ENCODE results near the gene NLRP9. TPM values are rescaled to one million over a fixed set of nuclear protein-coding genes. Genes with fewer than 3 reads are reported as not detected.

NLRP9 gene
- total and polyA plus RNA-seq, 10 donors, result not detected

DNA sequence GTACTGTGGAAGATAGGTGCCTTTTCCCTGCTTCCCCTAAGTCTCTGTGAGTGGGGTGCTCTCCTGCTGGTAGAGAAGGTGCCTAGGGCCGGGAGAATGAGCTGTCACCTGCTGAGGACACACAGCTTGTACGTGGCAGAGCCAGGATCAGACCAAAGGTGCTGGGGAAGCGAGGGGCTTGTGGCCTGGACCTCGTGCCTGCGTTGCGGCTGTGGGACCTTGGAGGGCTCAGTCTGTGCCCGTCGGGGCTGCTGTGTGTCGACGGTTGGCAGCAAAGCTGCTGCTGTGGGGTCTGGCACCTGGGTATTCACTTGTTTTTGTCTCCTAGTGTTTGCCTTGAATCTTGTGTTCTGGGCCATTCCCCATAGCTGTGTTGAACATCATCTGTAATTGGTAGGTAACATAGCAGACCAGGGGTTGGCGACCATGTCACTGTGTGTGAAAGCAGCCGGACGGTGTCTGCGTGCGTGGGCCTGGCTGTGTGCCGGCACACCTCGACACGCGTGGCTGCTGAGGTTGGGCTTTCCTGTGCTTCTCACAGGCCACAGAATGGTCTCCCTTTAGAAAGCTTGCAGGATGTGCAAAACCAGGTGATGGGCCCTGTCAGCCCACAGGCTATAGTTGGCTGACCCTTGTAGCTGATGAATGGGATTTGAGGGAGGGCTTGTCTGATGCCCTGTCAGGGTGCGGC is 74.2 kb downstream of the NLRP9 start:
- H3K36me3 ChIP-seq, result peaks cover 9 to 100% (median 92%) of the 10 kb centered on the region in 6 donors
- no peak overlapping the region for H3K4me3 ChIP-seq
- TF ChIP-seq, protein P1, sequence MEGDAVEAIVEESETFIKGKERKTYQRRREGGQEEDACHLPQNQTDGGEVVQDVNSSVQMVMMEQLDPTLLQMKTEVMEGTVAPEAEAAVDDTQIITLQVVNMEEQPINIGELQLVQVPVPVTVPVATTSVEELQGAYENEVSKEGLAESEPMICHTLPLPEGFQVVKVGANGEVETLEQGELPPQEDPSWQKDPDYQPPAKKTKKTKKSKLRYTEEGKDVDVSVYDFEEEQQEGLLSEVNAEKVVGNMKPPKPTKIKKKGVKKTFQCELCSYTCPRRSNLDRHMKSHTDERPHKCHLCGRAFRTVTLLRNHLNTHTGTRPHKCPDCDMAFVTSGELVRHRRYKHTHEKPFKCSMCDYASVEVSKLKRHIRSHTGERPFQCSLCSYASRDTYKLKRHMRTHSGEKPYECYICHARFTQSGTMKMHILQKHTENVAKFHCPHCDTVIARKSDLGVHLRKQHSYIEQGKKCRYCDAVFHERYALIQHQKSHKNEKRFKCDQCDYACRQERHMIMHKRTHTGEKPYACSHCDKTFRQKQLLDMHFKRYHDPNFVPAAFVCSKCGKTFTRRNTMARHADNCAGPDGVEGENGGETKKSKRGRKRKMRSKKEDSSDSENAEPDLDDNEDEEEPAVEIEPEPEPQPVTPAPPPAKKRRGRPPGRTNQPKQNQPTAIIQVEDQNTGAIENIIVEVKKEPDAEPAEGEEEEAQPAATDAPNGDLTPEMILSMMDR (IDR thresholded peaks at IDR 0.05 in 8 of 11, conservative IDR thresholded peaks at IDR 0.05 in 3 of 11), result no peak
- TF ChIP-seq POLR2AphosphoS5 (IDR thresholded peaks at IDR 0.05) (peak in 2 of 3 donors; percentile 47 to 72), POLR2A (IDR thresholded peaks at IDR 0.05) (no peak)
- H3K27me3 ChIP-seq (replicated peaks in 1 of 7), result no peaks in the 10 kb centered on the region
- 88 to 92% (median 89%) methylated on average over 15 to 20 of the region's 20 CpGs for WGBS, 5 donors
- DNase-seq, result no peak
- intact Hi-C loops (cut with DNase I; ENCODE audit: low total_unique reads), result no loop called here
- peaks cover 3 to 85% (median 34%) of the 10 kb centered on the region in 6 donors for H3K4me1 ChIP-seq
- no peak overlapping the region for H3K27ac ChIP-seq
- no peaks in the 10 kb centered on the region for H3K9me3 ChIP-seq

DNA sequence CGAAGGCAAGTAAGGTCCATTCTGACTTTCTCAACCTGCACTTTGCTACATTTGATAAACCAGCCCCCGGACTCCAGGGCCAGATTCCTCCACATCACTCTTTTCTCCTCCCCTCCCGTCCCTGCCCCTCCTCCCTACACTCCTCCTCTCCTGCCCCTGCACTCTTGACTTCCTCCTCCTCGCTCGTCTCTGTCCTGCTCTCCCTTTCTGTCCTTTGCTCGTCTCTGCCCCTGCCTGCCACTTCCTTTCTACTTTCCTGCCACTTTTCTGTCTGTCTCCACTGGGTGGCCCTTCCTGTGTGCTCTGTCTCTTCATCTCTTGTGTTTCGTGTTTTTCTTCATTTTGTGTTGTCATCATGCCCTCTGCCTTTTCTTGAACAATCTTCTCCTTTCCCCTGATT is 76.4 kb downstream of the NLRP9 start:
- Histone ChIP-seq H3K27ac (no peak overlapping the region), H3K9me3 (no peaks in the 10 kb centered on the region), H3K4me1 (peaks cover 25 to 85% (median 42%) of the 10 kb centered on the region in 6 donors), H3K4me3 (no peak overlapping the region), H3K27me3 (replicated peaks in 1 of 7) (no peaks in the 10 kb centered on the region), H3K36me3 (peaks cover 8 to 88% (median 72%) of the 10 kb centered on the region in 6 donors)
- DNase-seq, result no peak
- peak in 1 of 3 donors; percentile 12 for TF ChIP-seq POLR2AphosphoS5 (IDR thresholded peaks at IDR 0.05)
- TF ChIP-seq, protein P1 (IDR thresholded peaks at IDR 0.05 in 8 of 11, conservative IDR thresholded peaks at IDR 0.05 in 3 of 11), result no peak
- intact Hi-C loops (cut with DNase I; ENCODE audit: low total_unique reads), result no loop called here
- WGBS, 5 donors, result 50 to 70% (median 59%) methylated on average over 7 of the region's 7 CpGs

DNA sequence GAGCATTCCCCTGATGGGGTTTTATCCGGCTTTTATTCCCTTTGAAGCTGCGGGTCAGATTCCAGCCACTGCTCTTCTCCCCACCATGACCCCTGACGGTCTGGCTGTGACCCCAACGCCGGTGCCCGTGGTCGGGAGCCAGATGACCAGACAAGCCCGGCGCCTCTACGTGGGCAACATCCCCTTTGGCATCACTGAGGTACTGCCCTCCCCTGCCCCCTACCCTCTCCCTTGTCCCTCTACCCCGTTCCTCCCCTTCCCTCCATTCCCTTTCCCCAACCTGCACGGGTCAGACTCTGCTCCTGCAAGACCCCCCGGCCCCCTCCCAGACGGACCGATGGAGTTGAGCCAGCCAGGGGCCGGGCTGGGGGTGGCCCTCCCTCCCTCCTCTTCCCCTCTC is 77.2 kb downstream of the NLRP9 start:
- Histone ChIP-seq H3K27ac (no peak overlapping the region), H3K4me3 (no peak overlapping the region), H3K27me3 (replicated peaks in 1 of 7) (no peaks in the 10 kb centered on the region), H3K9me3 (no peaks in the 10 kb centered on the region), H3K4me1 (peaks cover 33 to 85% (median 48%) of the 10 kb centered on the region in 6 donors), H3K36me3 (peaks cover 3 to 80% (median 64%) of the 10 kb centered on the region in 6 donors)
- TF ChIP-seq POLR2A (IDR thresholded peaks at IDR 0.05) (no peak), POLR2AphosphoS5 (IDR thresholded peaks at IDR 0.05) (peak in 1 of 3 donors; percentile 19)
- TF ChIP-seq, protein P1 (IDR thresholded peaks at IDR 0.05 in 8 of 11, conservative IDR thresholded peaks at IDR 0.05 in 3 of 11), result no peak
- WGBS, 5 donors, result 81 to 89% (median 87%) methylated on average over 16 of the region's 16 CpGs
- intact Hi-C loops (cut with DNase I; ENCODE audit: low total_unique reads), result no loop called here
- no peak for DNase-seq

DNA sequence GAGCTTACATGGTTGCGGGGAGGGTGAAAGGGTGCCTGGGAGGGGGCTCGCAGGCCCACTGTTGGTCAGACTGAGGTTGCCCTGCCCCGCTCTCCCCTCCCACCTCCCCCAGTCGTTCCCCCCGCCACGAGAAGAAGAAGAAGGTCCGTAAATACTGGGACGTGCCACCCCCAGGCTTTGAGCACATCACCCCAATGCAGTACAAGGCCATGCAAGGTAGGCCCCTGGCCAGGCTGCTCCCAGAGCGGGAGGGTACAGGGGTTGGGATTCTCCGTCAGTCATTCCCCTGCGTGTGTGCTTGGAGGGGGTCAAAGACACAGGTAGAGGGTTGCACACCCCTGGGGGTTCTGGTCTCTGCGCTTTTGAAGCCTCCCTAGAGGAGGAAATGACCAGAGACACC is 77.8 kb downstream of the NLRP9 start:
- WGBS, 5 donors, result 84 to 95% (median 91%) methylated on average over 8 to 12 of the region's 12 CpGs
- H3K4me3 ChIP-seq, result no peak overlapping the region
- H3K36me3 ChIP-seq, result peaks cover 3 to 74% (median 58%) of the 10 kb centered on the region in 6 donors
- H3K9me3 ChIP-seq, result no peaks in the 10 kb centered on the region
- H3K27ac ChIP-seq, result peak overlapping the region in 3 of 8 donors; percentile 27 to 51 (median 40)
- DNase-seq, result no peak
- H3K27me3 ChIP-seq (replicated peaks in 1 of 7), result no peaks in the 10 kb centered on the region
- peaks cover 37 to 85% (median 51%) of the 10 kb centered on the region in 6 donors for H3K4me1 ChIP-seq
- intact Hi-C loops (cut with DNase I; ENCODE audit: low total_unique reads), result no loop called here
- TF ChIP-seq, protein P1 (IDR thresholded peaks at IDR 0.05 in 8 of 11, conservative IDR thresholded peaks at IDR 0.05 in 3 of 11), result no peak
- no peak for TF ChIP-seq POLR2AphosphoS5 (IDR thresholded peaks at IDR 0.05)
- no peak for TF ChIP-seq POLR2A (IDR thresholded peaks at IDR 0.05)

Measured in spleen (tissue), 11 donors.